Pancreas (tissue), 10 donors: Measurements from ENCODE around the gene MRPL54. TPM values are rescaled to one million over a fixed set of nuclear protein-coding genes. Genes with fewer than 3 reads are reported as not detected.

Experiments
- ATAC-seq, 4 donors: fragments of 200-7000 bp; cut with Tn5 transposase; one replicate each; pipeline versions ENCODE4 v1.8.0 to v1.9.1; 2020; ENCODE audit warnings: mild to moderate bottlenecking in 4 of 4, moderate library complexity in 4 of 4
- DNase-seq, 6 donors: peaks; one replicate each; pipeline ENCODE4 v3.0.0-alpha.2; 2020
- FAIRE-seq: peaks from 2 replicates; lab custom pipeline; 2012; peaks lifted over from hg19 to GRCh38; lab: Jason Lieb, UNC
- H3K27ac ChIP-seq, 4 donors: fragments of 200-600 bp; sonication (generic); 1 replicate in 3 of 4; 2 replicates in 1 of 4; pipeline versions ENCODE4 v1.5.0 to v1.8.0; 2020
- H3K27me3 ChIP-seq, 4 donors: fragments of 200-600 bp; one replicate each; pipeline ENCODE4 v1.8.0; 2021
- H3K36me3 ChIP-seq, 3 donors: fragments of 200-600 bp; sonication (generic) in 1 of 3; one replicate each; pipeline versions ENCODE4 v1.5.0 to v1.8.0; 2020 to 2021
- H3K4me1 ChIP-seq, 3 donors: fragments of 200-600 bp; one replicate each; pipeline ENCODE4 v1.8.0; 2021
- H3K4me3 ChIP-seq, 4 donors: fragments of 200-600 bp; sonication (generic) in 2 of 4; one replicate each; pipeline versions ENCODE4 v1.5.0 to v1.8.0; 2020 to 2021
- H3K9me3 ChIP-seq, 4 donors: fragments of 200-600 bp; one replicate each; pipeline ENCODE4 v1.8.0; 2021
- WGBS, 2 donors: extraction: QIAGEN DNeasy Blood & Tissue Kit; methylation state at CpG; one replicate each; pipeline ENCODE4 v1.1.7; 2013; 5-methylcytosine and 5-hydroxymethylcytosine counted together
- intact Hi-C, 3 donors: fragments of 100-400 bp; cut with DNase I; formaldehyde crosslinking; loops; one replicate each; pipeline versions ENCODE4 v1.11.1 to v1.14.2; 2022
- polyA plus RNA-seq, 2 donors: library from polyadenylated mRNA; stranded (reverse); fragments of 200-250 nt; gene quantifications; one replicate each; pipeline ENCODE4 v1.2.3, GENCODE V29; 2013
- total RNA-seq, 6 donors: library from RNA; stranded (reverse); fragmentation: NEBNext Ultra II Directional in 4 of 6; extraction: Animal tissue kit (Norgen Biotek cat#: 25700) in 4 of 6; gene quantifications; one replicate each; pipeline versions ENCODE4 v1.2.1 to v1.2.4, GENCODE V29; 2021 to 2023
- TF ChIP-seq, protein P1 (sequence below), 4 donors: fragments of 200-600 bp; sonication (generic) in 3 of 4; IDR thresholded peaks; one replicate each; pipeline versions ENCODE4 v1.5.0 to v1.8.0; 2021; ENCODE audit warnings: antibody characterized with exemption in 4 of 4
- donor health status: healthy with polysubstance abuse.
- donor health status: DM: no; HTN: no; CAD: no; lungs with moderate emphysema.
- donor health status: DM: no; HTN: no; CAD: no.
- donor health status: control.
- donor health status: control.
- donor health status: Bipolar disorder and iron deficiency.
- donor health status: DM: yes; HTN: yes; CAD: no.
- donor health status: DM: no; HTN: no; CAD: no.
- donor health status: DM: no; HTN: no; CAD: no.
- donor health status: DM: yes; HTN: yes; CAD: no.

MRPL54 gene
- total and polyA plus RNA-seq, 8 donors, result 30.0 to 104 (median 38.3) TPM

DNA sequence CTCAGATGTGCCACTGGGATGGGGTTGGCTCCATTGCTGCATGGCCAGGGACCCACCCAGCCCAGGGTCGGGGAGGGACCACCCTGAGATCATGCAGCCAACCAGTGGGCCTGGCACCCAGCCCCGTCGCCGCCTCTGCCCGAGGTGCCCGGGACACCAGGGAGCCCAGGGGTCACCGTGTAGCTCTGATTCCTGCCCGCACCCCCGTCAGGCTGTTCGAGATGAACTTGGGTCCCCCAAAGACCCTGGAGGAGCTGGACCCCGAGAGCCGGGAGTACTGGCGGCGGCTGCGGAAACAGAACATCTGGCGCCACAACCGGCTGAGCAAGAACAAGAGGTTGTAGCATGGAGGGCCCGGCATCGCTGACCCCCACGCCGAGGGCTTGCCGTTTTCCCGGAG lies 4.6 kb downstream of the MRPL54 start:
- Histone ChIP-seq H3K27me3 (no peaks in the 10 kb centered on the region), H3K4me1 (peaks cover 0 to 9% (median 7%) of the 10 kb centered on the region in 3 donors), H3K36me3 (peaks cover 0 to 25% (median 4%) of the 10 kb centered on the region in 3 donors), H3K4me3 (no peak overlapping the region), H3K9me3 (no peaks in the 10 kb centered on the region), H3K27ac (no peak overlapping the region)
- intact Hi-C loops, result no loop called here
- TF ChIP-seq, protein P1, sequence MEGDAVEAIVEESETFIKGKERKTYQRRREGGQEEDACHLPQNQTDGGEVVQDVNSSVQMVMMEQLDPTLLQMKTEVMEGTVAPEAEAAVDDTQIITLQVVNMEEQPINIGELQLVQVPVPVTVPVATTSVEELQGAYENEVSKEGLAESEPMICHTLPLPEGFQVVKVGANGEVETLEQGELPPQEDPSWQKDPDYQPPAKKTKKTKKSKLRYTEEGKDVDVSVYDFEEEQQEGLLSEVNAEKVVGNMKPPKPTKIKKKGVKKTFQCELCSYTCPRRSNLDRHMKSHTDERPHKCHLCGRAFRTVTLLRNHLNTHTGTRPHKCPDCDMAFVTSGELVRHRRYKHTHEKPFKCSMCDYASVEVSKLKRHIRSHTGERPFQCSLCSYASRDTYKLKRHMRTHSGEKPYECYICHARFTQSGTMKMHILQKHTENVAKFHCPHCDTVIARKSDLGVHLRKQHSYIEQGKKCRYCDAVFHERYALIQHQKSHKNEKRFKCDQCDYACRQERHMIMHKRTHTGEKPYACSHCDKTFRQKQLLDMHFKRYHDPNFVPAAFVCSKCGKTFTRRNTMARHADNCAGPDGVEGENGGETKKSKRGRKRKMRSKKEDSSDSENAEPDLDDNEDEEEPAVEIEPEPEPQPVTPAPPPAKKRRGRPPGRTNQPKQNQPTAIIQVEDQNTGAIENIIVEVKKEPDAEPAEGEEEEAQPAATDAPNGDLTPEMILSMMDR (IDR thresholded peaks at IDR 0.05), result no peak
- DNase-seq (peak in 1 of 6 donors; percentile 76), ATAC-seq (no peak), FAIRE-seq (no peak)
- 89 to 91% methylated on average over 23 of the region's 23 CpGs for WGBS, 2 donors

DNA sequence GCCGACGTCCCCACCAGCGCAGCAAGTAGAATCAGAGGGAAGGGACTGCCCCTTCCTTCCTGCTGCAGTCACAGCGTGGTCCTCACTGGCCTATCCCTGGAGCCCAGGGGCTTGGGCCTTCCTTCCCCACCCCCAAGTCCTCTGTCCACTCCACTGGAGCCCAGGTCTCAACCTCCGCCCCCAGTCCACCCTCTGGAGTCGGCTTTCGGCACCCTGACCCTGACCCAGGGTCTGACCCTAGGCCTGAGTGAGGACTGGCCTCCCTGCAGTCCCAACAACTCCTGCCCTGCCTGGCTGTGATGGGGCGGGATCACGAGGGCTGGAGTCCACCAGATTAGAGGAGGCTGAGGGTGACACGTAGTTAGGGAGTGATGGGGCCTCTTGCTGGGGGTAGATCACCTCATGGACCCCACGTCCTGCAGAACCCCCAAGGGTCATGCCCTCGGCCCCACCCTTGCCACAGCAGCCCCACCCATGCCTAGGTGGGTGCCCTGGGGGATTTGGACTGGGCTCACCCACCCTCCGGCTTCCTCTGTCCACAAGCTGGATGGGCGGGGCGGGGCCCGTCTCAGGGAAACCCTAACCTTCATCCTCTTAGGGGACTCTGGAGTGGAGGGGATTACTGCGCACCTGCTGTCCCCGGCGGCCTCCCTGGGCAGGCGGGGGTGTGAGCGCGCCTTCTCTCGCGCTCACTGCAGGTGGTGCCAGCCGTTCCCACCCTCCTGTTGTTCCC lies 5.7 kb downstream of the MRPL54 start:
- H3K36me3 ChIP-seq, result peaks cover 0 to 25% (median 4%) of the 10 kb centered on the region in 3 donors
- 91 to 96% methylated on average over 24 to 25 of the region's 25 CpGs for WGBS, 2 donors
- intact Hi-C loops, result no loop called here

DNA sequence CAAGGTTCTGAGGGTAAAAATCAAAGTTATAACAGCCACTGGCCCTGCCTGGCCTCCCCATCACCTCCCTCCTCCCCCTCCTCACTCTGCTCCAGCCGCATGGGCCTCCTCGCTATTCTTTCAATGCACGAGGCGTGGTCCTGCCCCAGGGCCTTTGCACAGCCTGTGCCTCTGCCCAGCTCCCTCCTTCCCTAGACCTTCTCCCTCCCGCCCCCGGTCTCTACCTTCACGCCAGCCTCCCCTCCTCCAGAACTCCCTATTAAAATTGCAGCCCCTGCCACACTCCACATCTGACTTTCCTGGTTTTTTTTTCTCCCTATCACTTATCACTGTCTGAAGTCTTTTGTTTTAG lies 6.2 kb downstream of the MRPL54 start:
- H3K4me3 ChIP-seq, result no peak overlapping the region
- intact Hi-C loops, result no loop called here
- no peaks in the 10 kb centered on the region for H3K27me3 ChIP-seq
- 93 to 95% methylated on average over 7 of the region's 7 CpGs for WGBS, 2 donors
- FAIRE-seq, result no peak
- peaks cover 0 to 25% (median 4%) of the 10 kb centered on the region in 3 donors for H3K36me3 ChIP-seq
- no peaks in the 10 kb centered on the region for H3K4me1 ChIP-seq
- ATAC-seq, result no peak
- H3K27ac ChIP-seq, result no peak overlapping the region
- TF ChIP-seq, protein P1 (IDR thresholded peaks at IDR 0.05), result no peak
- no peak for DNase-seq
- H3K9me3 ChIP-seq, result no peaks in the 10 kb centered on the region

More for the DNA sequence above, 5.7 kb downstream of the MRPL54 start:
- no peak overlapping the region for H3K27ac ChIP-seq
- H3K4me1 ChIP-seq, result peaks cover 0 to 5% (median 5%) of the 10 kb centered on the region in 3 donors
- ATAC-seq, result no peak
- no peak overlapping the region for H3K4me3 ChIP-seq
- no peaks in the 10 kb centered on the region for H3K27me3 ChIP-seq
- FAIRE-seq, result no peak
- H3K9me3 ChIP-seq, result no peaks in the 10 kb centered on the region
- TF ChIP-seq, protein P1 (IDR thresholded peaks at IDR 0.05), result no peak
- peak in 1 of 6 donors; percentile 58 for DNase-seq

DNA sequence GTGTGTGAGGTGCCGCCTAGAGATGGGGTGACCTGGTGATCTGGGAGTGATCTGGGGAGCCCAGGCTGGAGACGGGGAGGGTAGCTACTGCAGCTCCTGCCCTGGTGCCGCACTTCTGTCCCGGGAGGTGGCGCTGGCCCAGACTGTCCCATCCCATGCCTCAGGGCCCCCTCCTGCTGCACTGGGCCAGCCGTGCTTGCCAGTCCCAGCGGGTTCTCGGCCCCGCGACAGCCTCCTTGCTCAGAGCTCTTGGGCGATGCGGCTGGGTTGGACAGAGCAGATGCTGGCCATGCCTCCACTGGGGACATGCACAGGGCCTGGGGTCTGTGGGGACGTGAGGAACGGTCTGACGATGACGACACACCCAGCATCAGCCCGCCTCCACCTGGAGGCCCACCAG lies 7.0 kb downstream of the MRPL54 start:
- Histone ChIP-seq H3K27me3 (no peaks in the 10 kb centered on the region), H3K4me3 (no peak overlapping the region), H3K4me1 (no peaks in the 10 kb centered on the region), H3K9me3 (no peaks in the 10 kb centered on the region), H3K27ac (no peak overlapping the region), H3K36me3 (peaks cover 0 to 25% (median 4%) of the 10 kb centered on the region in 3 donors)
- TF ChIP-seq, protein P1 (IDR thresholded peaks at IDR 0.05), result no peak
- FAIRE-seq (no peak), DNase-seq (peak in 1 of 6 donors; percentile 74), ATAC-seq (no peak)
- intact Hi-C loops, result no loop called here
- WGBS, 2 donors, result 85 to 96% methylated on average over 14 to 17 of the region's 17 CpGs
